Measurements from ENCODE around the gene HCN4.

DNA sequence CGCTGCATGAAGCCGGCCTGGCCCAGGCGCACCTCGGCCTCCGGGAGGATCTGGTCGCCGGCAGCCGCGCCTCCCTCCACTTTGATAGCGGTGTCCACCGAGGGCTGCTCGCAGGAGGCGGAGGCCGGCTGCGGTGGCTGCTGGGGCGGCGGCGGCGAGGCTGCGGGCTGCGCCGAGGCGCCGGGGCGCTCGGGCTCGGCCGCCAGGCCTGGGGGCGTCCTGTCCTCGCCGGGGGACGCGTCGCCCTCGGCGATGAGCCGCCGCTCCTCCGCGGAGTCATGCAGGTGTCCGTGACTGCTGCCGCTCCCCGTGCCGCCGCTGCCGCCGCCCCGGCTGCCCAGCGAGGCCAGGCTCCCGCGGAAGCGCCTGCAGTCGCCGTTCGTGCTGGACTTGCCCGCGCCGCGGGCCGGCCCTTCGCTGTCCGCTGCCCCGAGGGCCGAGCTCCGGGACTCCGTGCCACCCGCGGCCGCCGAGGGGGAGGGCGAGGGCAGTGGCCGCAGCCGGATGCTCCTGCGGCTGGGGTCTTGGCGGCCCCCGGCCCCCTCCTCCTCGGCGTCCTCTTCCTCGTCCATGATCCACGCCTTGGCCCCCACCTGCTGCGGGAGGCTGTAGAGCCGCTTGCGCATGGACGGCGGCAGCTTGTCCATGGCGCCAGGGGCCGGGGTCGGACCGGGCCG lies 996 bp downstream of the HCN4 start:
- TF ChIP-seq CTCF (IDR thresholded peaks at IDR 0.05) (no peak), POLR2A (IDR thresholded peaks at IDR 0.05) (no peak)

All from thyroid gland (tissue), 4 donors.